Ishikawa (cell line): ENCODE data around the gene ZKSCAN3.

ENCODE experiments used
- CEBPB ChIP-seq: IDR thresholded peaks from 2 replicates; pipeline ENCODE4 v1.6.1; 2012
- CREB1 ChIP-seq: IDR thresholded peaks from 2 replicates; pipeline ENCODE4 v1.6.1; 2012; ENCODE audit warnings: low read depth
- EGR1 ChIP-seq: IDR thresholded peaks from 2 replicates; pipeline ENCODE4 v1.6.1; 2012
- EP300 ChIP-seq: IDR thresholded peaks from 2 replicates; pipeline ENCODE4 v1.6.1; 2012; ENCODE audit warnings: borderline replicate concordance
- FOXM1 ChIP-seq: IDR thresholded peaks from 2 replicates; pipeline ENCODE4 v1.6.1; 2012; ENCODE audit warnings: low read depth, borderline replicate concordance
- MAX ChIP-seq: IDR thresholded peaks from 2 replicates; pipeline ENCODE4 v1.6.1; 2012
- NFIC ChIP-seq: IDR thresholded peaks from 2 replicates; pipeline ENCODE4 v1.6.1; 2012
- RAD21 ChIP-seq: IDR thresholded peaks from 2 replicates; pipeline ENCODE4 v1.6.1; 2012; ENCODE audit warnings: low read depth
- REST ChIP-seq: IDR thresholded peaks from 2 replicates; pipeline ENCODE4 v1.6.1; 2012; ENCODE audit warnings: low read depth, mild to moderate bottlenecking
- TAF1 ChIP-seq: IDR thresholded peaks from 2 replicates; pipeline ENCODE4 v1.6.1; 2012; ENCODE audit warnings: low read depth, mild to moderate bottlenecking
- TCF12 ChIP-seq: IDR thresholded peaks from 2 replicates; pipeline ENCODE4 v1.6.1; 2012; ENCODE audit warnings: low read depth
- TEAD4 ChIP-seq: IDR thresholded peaks from 2 replicates; pipeline ENCODE4 v1.6.1; 2012
- YY1 ChIP-seq: IDR thresholded peaks from 2 replicates; pipeline ENCODE4 v1.6.1; 2012; ENCODE audit warnings: low read depth
- ZBTB7A ChIP-seq: IDR thresholded peaks from 2 replicates; pipeline ENCODE4 v1.6.1; 2012; ENCODE audit warnings: low read depth
- TF ChIP-seq, protein P1 (sequence below): IDR thresholded peaks from 2 replicates; pipeline ENCODE4 v1.6.1; 2012

ZKSCAN3 gene

GRCh38 chr6:28393912-28394662 lies 44.3 kb downstream of the ZKSCAN3 start:
- TF ChIP-seq RAD21, result no peak
- no peak for TF ChIP-seq TEAD4
- no peak for TF ChIP-seq EGR1

DNA sequence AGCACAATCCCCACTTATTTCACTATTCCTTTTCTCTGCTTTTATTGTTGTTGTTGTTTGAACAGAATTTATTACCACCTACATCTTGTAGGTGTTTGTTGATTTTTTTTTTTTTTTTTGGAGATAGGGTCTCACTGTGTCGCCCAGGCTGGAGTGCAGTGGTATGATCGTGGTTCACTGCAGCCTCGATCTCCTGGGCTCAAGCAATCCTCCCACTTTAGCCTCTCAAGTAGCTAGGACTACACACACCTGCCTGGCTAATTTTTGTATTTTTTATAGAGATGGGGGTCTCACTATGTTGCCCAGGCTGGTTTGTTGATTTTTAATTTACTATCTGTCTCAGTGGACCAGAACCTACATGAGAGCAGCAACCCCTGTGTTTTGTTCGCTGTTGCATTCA lies 46.2 kb downstream of the ZKSCAN3 start:
- TF ChIP-seq TAF1 (no peak), NFIC (no peak), REST (no peak), TCF12 (no peak), FOXM1 (no peak), RAD21 (no peak), TEAD4 (no peak), CREB1 (no peak), YY1 (no peak), EP300 (no peak), EGR1 (no peak), ZBTB7A (no peak), MAX (no peak), CEBPB (no peak)
- TF ChIP-seq, protein P1, sequence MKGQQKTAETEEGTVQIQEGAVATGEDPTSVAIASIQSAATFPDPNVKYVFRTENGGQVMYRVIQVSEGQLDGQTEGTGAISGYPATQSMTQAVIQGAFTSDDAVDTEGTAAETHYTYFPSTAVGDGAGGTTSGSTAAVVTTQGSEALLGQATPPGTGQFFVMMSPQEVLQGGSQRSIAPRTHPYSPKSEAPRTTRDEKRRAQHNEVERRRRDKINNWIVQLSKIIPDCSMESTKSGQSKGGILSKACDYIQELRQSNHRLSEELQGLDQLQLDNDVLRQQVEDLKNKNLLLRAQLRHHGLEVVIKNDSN, result no peak

- no peak for TF ChIP-seq ZBTB7A
- no peak for TF ChIP-seq MAX
- TF ChIP-seq TAF1, result no peak
- TF ChIP-seq YY1, result no peak
- no peak for TF ChIP-seq NFIC
- no peak for TF ChIP-seq REST
- no peak for TF ChIP-seq TEAD4
- TF ChIP-seq CEBPB, result no peak
- TF ChIP-seq RAD21, result no peak
- no peak for TF ChIP-seq TCF12
- TF ChIP-seq FOXM1, result no peak
- no peak for TF ChIP-seq EGR1
- no peak for TF ChIP-seq CREB1
- TF ChIP-seq, protein P1, result no peak
- TF ChIP-seq EP300, result no peak
These were observed 49.8 kb downstream of the ZKSCAN3 start, which contains the start of gene ZSCAN12 for GRCh38 chr6:28399350-28400121. Gene ZSCAN12, minus strand, starts transcription at chr6:28399747. Its CDS starts 1,342 bp downstream, at chr6:28398405.

- TF ChIP-seq, protein P1, result no peak
- TF ChIP-seq FOXM1, result no peak
- no peak for TF ChIP-seq TAF1
- no peak for TF ChIP-seq MAX
- no peak for TF ChIP-seq CEBPB
These were observed 50.3 kb downstream of the ZKSCAN3 start for GRCh38 chr6:28400122-28400451.

GRCh38 chr6:28401172-28401571 lies 51.4 kb downstream of the ZKSCAN3 start:
- no peak for TF ChIP-seq EGR1
- no peak for TF ChIP-seq NFIC
- no peak for TF ChIP-seq CREB1
- TF ChIP-seq REST, result no peak
- no peak for TF ChIP-seq TAF1
- TF ChIP-seq CEBPB, result no peak
- TF ChIP-seq FOXM1, result no peak
- TF ChIP-seq RAD21, result no peak
- TF ChIP-seq MAX, result no peak
